BLaER1 treated with 17β-estradiol and CSF1 and Interleukin-3, amounts not matched to agents 10 nM and 100 nM (cell line): ENCODE results near the gene SIGLEC5.
"Not testable (repeated sequence)": the region's sequence is repeated elsewhere in the genome, so short reads cannot be mapped to it uniquely, and the experiment has no call there.

ENCODE experiments used
- H3K27ac ChIP-seq, 11 experiments: shearing (Covaris generic); formaldehyde crosslinking; 2 replicates each; pipeline ENCODE4 v1.8.1; 2022
- H3K27me3 ChIP-seq, 11 experiments: shearing (Covaris generic); formaldehyde crosslinking; 2 replicates each; pipeline ENCODE4 v1.8.1; 2022
- H3K36me3 ChIP-seq, 11 experiments: shearing (Covaris generic); formaldehyde crosslinking; 2 replicates each; pipeline ENCODE4 v1.8.1; 2022
- H3K4me1 ChIP-seq, 10 experiments: shearing (Covaris generic); formaldehyde crosslinking; 2 replicates each; pipeline ENCODE4 v1.8.1; 2022
- H3K4me2 ChIP-seq, 11 experiments: shearing (Covaris generic); formaldehyde crosslinking; 2 replicates each; pipeline ENCODE4 v1.8.1; 2022
- H3K4me3 ChIP-seq, 10 experiments: shearing (Covaris generic); formaldehyde crosslinking; 2 replicates each; pipeline ENCODE4 v1.8.1; 2022
- H3K9ac ChIP-seq, 11 experiments: shearing (Covaris generic); formaldehyde crosslinking; 2 replicates each; pipeline ENCODE4 v1.8.1; 2022
- H3K9me3 ChIP-seq, 11 experiments: shearing (Covaris generic); formaldehyde crosslinking; replicated peaks in 1 of 11; 2 replicates each; pipeline ENCODE4 v1.8.1; 2022
- H4K20me1 ChIP-seq, 11 experiments: shearing (Covaris generic); formaldehyde crosslinking; 2 replicates each; pipeline ENCODE4 v1.8.1; 2022
- Cebpa-rat ChIP-seq, 11 experiments: shearing (Covaris generic); IDR thresholded peaks; 2 replicates each; pipeline ENCODE4 v1.8.1; 2022

Gene SIGLEC5, protein sequence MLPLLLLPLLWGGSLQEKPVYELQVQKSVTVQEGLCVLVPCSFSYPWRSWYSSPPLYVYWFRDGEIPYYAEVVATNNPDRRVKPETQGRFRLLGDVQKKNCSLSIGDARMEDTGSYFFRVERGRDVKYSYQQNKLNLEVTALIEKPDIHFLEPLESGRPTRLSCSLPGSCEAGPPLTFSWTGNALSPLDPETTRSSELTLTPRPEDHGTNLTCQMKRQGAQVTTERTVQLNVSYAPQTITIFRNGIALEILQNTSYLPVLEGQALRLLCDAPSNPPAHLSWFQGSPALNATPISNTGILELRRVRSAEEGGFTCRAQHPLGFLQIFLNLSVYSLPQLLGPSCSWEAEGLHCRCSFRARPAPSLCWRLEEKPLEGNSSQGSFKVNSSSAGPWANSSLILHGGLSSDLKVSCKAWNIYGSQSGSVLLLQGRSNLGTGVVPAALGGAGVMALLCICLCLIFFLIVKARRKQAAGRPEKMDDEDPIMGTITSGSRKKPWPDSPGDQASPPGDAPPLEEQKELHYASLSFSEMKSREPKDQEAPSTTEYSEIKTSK

GRCh38 chr19:51630315-51630714, at the start of gene SIGLEC5:
Gene SIGLEC5 (minus strand): TSS chr19:51630401. CDS start chr19:51630335, 66 bp downstream.
- peaks cover 0 to 36% (median 12%) of the 10 kb centered on the region in 10 experiments; a peak in 10 of 20 replicates for H3K4me1 ChIP-seq
- not testable (repeated sequence) for H3K9me3 ChIP-seq, H3K27me3 ChIP-seq, H3K27ac ChIP-seq, H3K9ac ChIP-seq, H4K20me1 ChIP-seq
- H3K36me3 ChIP-seq: peaks cover 0 to 12% (median 0%) of the 10 kb centered on the region in 11 experiments; a peak in 4 of 22 replicates
- peak within 1 kb of the TSS in 2 of 10 experiments; percentile 20 to 26; a peak in 3 of 20 replicates for H3K4me3 ChIP-seq
- H3K4me2 ChIP-seq: peak within 1 kb of the TSS in 3 of 11 experiments; percentile 61 to 78 (median 70); a peak in 6 of 22 replicates

- no peak for TF ChIP-seq Cebpa-rat (IDR thresholded peaks at IDR 0.05)
- peaks cover 0 to 19% (median 0%) of the 10 kb centered on the region in 11 experiments; a peak in 5 of 22 replicates for H3K27me3 ChIP-seq
- no peak overlapping the region for H3K9ac ChIP-seq
- H4K20me1 ChIP-seq: no peaks in the 10 kb centered on the region
- H3K36me3 ChIP-seq: no peaks in the 10 kb centered on the region
- H3K4me2 ChIP-seq: peak overlapping the region in 6 of 11 experiments; percentile 1 to 38 (median 26); a peak in 3 of 22 replicates
- peaks cover 6 to 12% (median 9%) of the 10 kb centered on the region in 11 experiments; a peak in 20 of 22 replicates for H3K9me3 ChIP-seq
- no peak overlapping the region for H3K27ac ChIP-seq
- H3K4me1 ChIP-seq: peaks cover 0 to 12% (median 7%) of the 10 kb centered on the region in 10 experiments; a peak in 11 of 20 replicates
- H3K4me3 ChIP-seq: no peak overlapping the region
Measured at GRCh38 chr19:51676566-51677083, 46.4 kb upstream of the SIGLEC5 start.

GRCh38 chr19:51675911-51676565, 45.8 kb upstream of the SIGLEC5 start:
- Histone ChIP-seq H3K9me3 (peaks cover 6 to 14% (median 9%) of the 10 kb centered on the region in 11 experiments; a peak in 20 of 22 replicates), H3K27me3 (peaks cover 0 to 25% (median 0%) of the 10 kb centered on the region in 11 experiments; a peak in 6 of 22 replicates)
- H3K4me2 ChIP-seq, H3K4me1 ChIP-seq, H3K27ac ChIP-seq, H3K36me3 ChIP-seq, H3K4me3 ChIP-seq, H3K9ac ChIP-seq, H4K20me1 ChIP-seq: not testable (repeated sequence)

GRCh38 chr19:51668216-51668615, 38.0 kb upstream of the SIGLEC5 start:
- H3K4me3 ChIP-seq: no peak overlapping the region
- peaks cover 0 to 14% (median 0%) of the 10 kb centered on the region in 10 experiments; a peak in 6 of 20 replicates for H3K4me1 ChIP-seq
- no peaks in the 10 kb centered on the region for H3K36me3 ChIP-seq
- H3K27ac ChIP-seq: no peak overlapping the region
- H3K9me3 ChIP-seq: peaks cover 0 to 37% (median 5%) of the 10 kb centered on the region in 11 experiments; a peak in 12 of 22 replicates
- peak overlapping the region in 2 of 11 experiments; percentile 13 to 54; a peak in 4 of 22 replicates for H3K4me2 ChIP-seq
- H3K9ac ChIP-seq: no peak overlapping the region
- peaks cover 0 to 50% (median 0%) of the 10 kb centered on the region in 11 experiments; a peak in 7 of 22 replicates for H3K27me3 ChIP-seq
- H4K20me1 ChIP-seq: no peaks in the 10 kb centered on the region
- TF ChIP-seq Cebpa-rat (IDR thresholded peaks at IDR 0.05): no peak

- Histone ChIP-seq H4K20me1 (no peaks in the 10 kb centered on the region), H3K27ac (no peak overlapping the region), H3K4me1 (peaks cover 0 to 14% (median 0%) of the 10 kb centered on the region in 10 experiments; a peak in 6 of 20 replicates), H3K9me3 (peaks cover 0 to 22% (median 3%) of the 10 kb centered on the region in 11 experiments; a peak in 12 of 22 replicates), H3K36me3 (no peaks in the 10 kb centered on the region), H3K9ac (no peak overlapping the region), H3K4me3 (no peak overlapping the region), H3K27me3 (peaks cover 0 to 26% (median 0%) of the 10 kb centered on the region in 11 experiments; a peak in 5 of 22 replicates), H3K4me2 (no peak overlapping the region)
- no peak for TF ChIP-seq Cebpa-rat (IDR thresholded peaks at IDR 0.05)
Measured at GRCh38 chr19:51664997-51665396, 34.8 kb upstream of the SIGLEC5 start.

DNA sequence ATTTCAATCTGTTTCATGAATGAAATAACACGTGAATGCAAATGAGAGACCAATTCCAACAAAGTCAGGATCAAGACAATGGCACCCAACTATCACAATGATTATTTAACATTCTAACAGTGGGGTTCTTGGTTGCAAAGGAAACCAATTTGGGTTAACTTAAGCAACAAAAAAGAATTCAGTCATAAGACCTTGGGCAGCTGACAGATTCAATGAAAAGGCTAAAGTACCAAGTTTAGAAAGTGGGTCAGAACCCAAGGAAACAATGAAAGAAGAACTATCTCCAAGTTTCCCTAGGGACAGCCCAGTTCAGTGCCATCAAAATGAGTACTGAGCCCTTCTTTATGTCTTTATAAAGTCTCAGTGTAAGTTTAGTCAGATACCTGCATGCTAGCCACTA, 33.9 kb upstream of the SIGLEC5 start:
- H3K36me3 ChIP-seq: no peaks in the 10 kb centered on the region
- TF ChIP-seq Cebpa-rat (IDR thresholded peaks at IDR 0.05): no peak
- peaks cover 0 to 26% (median 0%) of the 10 kb centered on the region in 11 experiments; a peak in 5 of 22 replicates for H3K27me3 ChIP-seq

DNA sequence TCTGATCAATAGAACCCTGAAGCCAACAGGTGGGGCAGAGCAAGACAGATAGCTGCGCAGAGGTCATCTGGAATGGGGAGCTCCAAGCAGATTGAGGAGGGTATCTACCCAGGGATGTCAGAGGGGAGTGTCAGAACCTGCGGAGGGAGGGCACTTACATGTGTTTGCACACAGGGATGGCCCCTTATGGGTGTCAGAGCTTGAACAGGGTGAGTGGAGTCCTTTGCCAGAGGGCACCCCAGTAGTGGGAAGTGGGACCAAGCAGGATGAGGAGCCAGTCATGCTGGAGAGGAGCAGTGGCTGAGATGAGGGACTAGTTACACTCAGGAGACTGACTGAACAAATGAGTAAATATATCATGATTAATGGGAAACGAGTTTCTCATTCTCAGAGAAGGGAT, 33.4 kb upstream of the SIGLEC5 start:
- Histone ChIP-seq H3K9ac (no peak overlapping the region), H3K4me3 (no peak overlapping the region), H3K9me3 (peaks cover 0 to 22% (median 0%) of the 10 kb centered on the region in 11 experiments; a peak in 10 of 22 replicates), H3K4me2 (no peak overlapping the region), H3K4me1 (peaks cover 0 to 14% (median 2%) of the 10 kb centered on the region in 10 experiments; a peak in 8 of 20 replicates), H3K27ac (no peak overlapping the region), H3K27me3 (peaks cover 0 to 26% (median 0%) of the 10 kb centered on the region in 11 experiments; a peak in 5 of 22 replicates), H4K20me1 (no peaks in the 10 kb centered on the region), H3K36me3 (no peaks in the 10 kb centered on the region)
- no peak for TF ChIP-seq Cebpa-rat (IDR thresholded peaks at IDR 0.05)

More for the DNA sequence above, 33.9 kb upstream of the SIGLEC5 start:
- Histone ChIP-seq H3K9ac (no peak overlapping the region), H4K20me1 (no peaks in the 10 kb centered on the region), H3K4me2 (no peak overlapping the region), H3K4me3 (no peak overlapping the region), H3K9me3 (peaks cover 0 to 22% (median 0%) of the 10 kb centered on the region in 11 experiments; a peak in 10 of 22 replicates), H3K27ac (no peak overlapping the region), H3K4me1 (peaks cover 0 to 14% (median 0%) of the 10 kb centered on the region in 10 experiments; a peak in 6 of 20 replicates)

DNA sequence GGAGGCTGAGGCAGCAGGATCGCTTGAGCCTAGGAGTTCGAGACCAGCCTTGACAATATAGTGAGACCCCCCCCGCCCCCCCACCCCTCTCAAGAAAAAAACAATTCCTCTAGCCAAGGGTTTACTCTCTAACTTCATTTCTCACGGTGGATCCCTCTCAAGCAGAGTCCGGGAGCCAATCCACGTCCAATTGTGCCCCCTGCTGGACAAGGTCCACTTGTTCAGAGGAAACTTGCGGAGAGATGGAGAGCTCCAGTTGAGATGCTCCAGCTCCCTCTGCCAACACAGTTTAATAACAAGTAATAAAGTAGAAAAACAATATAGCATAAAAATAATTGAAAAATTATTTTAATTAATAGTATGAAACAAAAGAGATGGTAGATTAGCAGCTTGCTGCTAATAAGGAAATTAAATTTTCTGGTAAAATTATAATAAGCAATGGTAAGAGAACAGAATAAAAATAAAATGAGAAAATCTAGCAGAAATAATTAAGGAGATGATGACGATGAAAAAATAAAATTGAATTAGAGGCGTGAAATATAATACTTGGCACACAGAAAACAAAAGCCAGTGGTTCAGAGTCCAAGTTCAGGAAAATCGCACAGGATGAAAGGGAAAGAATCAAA, 30.9 kb upstream of the SIGLEC5 start:
- Histone ChIP-seq H3K9me3 (peaks cover 0 to 14% (median 0%) of the 10 kb centered on the region in 11 experiments; a peak in 9 of 22 replicates), H3K4me3 (no peak overlapping the region), H3K4me1 (peaks cover 0 to 26% (median 8%) of the 10 kb centered on the region in 10 experiments; a peak in 15 of 20 replicates), H3K9ac (no peak overlapping the region), H3K27ac (no peak overlapping the region), H3K36me3 (no peaks in the 10 kb centered on the region), H3K4me2 (no peak overlapping the region), H3K27me3 (peaks cover 0 to 18% (median 0%) of the 10 kb centered on the region in 11 experiments; a peak in 4 of 22 replicates), H4K20me1 (no peaks in the 10 kb centered on the region)
- TF ChIP-seq Cebpa-rat (IDR thresholded peaks at IDR 0.05): no peak
